Hematopoietic multipotent progenitor cell treated with erythropoietin and hydrocortisone succinate and interleukin-3 and kit ligand, for 6 days (in vitro differentiated cells): ENCODE data around the gene WIF1.

Source experiments
- DNase-seq: peaks from one replicate; pipeline ENCODE4 v3.0.0-alpha.2; 2015

The WIF1 gene

DNA sequence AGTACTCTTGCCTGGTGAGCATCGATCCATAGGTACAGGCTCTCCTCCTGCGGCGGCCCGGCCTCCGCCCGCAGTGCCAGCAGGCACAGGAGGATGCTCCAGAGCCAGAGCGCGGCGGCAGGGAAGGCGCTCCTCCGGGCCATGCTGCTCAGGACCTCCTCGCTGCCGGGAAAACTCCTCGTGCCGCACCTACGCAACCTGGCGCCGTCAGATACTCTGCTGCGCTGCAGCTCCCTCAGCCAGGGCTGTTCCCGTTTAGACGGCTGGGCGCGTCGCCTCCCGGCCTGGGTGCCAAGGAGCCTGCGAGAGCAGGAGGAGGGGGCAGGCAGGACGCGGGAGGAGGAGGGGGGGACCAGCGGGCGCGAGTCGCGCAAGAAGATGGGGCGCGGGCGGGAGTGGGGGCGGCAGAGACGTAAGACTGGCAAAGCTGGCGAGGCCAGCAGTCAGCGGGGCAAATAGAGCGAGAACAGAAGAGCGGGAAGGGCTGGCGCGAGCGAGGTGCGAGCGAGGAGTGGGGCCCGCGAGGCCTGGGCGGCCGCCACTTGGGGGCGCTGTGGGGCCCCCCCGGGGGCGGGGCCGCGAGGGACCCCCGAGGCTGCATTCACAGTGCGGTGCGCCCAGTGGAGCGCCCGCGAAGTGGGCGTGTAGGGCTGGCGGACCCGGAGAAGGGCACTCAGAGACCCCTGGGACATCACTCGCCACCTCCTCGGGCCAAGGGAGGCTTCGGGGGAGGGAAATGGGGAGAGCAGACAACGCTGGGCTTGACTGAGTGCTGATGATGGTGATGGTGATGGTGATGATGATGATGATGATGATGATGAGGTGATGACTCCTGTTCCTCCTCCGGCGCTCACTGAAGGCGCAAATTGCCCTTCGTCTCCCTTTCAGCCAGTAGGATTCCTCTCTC is at the start of gene WIF1:
WIF1 (minus strand) TSS at position 257 of the 907 bp plus-strand sequence; CDS start at position 143, 114 bp downstream.
- DNase-seq, result peak; percentile 55

DNA sequence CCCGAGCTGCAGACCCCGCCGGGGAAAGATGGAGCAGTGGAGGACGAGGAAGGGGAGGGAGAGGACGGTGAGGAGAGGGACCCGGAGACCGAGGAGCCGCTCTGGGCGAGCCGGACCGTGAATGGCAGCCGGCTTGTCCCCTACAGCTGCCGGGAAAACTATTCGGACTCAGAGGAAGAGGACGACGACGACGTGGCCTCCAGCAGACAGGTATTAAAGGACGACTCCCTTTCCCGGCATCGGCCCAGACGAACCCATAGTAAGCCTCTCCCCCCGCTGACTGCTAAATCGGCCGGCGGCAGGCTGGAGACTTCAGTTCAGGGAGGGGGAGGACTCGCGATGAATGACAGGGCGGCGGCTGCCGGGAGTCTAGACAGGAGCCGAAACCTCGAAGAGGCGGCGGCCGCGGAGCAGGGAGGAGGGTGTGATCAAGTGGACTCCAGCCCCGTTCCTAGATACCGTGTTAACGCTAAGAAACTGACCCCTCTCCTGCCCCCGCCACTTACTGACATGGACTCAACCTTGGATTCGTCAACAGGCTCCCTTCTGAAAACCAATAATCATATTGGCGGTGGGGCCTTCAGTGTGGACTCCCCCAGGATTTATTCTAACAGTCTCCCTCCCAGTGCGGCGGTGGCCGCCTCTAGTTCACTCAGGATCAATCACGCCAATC is 49.2 kb upstream of the WIF1 start:
- peak; percentile 88 for DNase-seq

DNA sequence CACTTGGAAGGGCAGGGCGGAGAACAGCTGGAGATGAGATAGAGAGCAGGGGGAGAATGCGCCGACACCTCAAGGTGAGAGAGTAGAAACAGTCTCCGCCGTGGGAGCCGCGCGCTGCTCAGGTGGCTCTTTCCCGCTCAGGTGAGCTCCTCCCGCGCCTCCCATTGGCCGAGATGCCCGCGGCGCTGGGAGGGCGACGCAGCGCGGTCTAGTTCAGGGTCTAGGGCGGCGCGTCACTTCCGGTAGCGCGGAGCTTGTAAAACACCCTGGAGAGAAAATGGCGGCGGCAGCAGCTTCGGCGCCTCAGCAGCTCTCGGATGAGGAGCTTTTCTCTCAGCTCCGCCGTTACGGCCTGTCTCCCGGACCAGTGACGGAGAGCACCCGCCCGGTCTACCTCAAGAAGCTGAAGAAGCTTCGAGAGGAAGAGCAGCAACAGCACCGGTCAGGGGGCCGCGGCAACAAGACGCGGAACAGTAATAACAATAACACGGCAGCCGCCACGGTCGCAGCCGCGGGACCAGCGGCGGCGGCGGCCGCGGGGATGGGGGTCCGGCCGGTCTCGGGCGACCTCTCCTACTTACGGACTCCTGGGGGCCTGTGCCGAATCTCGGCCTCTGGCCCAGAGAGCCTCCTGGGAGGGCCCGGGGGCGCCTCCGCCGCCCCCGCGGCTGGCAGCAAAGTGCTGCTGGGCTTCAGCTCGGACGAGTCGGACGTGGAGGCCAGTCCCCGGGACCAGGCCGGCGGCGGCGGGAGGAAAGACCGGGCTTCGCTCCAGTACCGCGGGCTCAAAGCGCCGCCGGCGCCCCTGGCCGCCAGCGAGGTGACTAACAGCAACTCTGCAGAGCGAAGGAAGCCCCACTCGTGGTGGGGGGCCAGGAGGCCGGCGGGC is 48.5 kb upstream of the WIF1 start, which contains the start of gene LEMD3:
LEMD3 (plus strand) TSS at position 264 of the 889 bp plus-strand sequence; CDS start at position 278, 14 bp downstream.
- DNase-seq, result peak; percentile 97

GRCh38 chr12:65168681-65169319 is 47.7 kb upstream of the WIF1 start:
- peak; percentile 46 for DNase-seq

DNA sequence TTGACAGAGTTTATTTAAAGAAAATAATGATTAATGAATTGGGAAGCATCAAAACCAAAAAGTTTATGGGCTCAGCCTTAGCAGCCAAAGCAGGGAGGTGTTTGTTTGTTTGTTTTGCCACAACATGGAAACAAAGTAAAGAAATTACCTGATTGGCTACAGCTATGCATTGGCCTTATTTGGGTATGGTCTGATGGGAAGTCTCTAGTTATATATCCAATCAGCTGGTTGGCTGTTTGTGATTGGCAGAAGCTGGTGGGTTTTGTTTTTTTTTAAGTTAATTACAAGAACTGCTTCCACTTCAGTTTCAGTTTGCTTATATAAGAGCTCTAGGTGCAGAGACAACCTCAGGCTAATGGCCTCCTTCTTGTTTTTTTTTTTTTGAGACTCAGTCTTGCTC is 43.7 kb upstream of the WIF1 start:
- no peak for DNase-seq

GRCh38 chr12:65164244-65164643 is 43.1 kb upstream of the WIF1 start:
- no peak for DNase-seq

DNA sequence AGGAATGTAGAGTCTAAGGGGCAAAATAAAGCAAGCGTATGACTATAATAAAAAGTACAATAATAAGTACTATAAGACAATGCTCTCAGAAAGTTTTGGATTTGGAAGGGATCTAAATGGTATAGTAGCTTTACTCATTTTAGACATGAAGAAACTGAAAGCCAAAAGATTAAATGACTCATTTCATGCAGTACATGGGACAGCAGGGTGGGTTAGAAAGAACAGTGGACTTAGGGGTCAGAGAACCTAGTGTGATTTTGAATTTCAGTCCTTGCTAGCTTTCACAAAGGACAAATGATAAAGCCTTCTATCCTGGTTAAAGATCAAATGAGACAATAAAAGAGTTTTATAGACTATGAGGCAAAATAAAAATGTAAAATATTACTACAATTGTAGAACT is 41.5 kb upstream of the WIF1 start:
- DNase-seq, result no peak

DNA sequence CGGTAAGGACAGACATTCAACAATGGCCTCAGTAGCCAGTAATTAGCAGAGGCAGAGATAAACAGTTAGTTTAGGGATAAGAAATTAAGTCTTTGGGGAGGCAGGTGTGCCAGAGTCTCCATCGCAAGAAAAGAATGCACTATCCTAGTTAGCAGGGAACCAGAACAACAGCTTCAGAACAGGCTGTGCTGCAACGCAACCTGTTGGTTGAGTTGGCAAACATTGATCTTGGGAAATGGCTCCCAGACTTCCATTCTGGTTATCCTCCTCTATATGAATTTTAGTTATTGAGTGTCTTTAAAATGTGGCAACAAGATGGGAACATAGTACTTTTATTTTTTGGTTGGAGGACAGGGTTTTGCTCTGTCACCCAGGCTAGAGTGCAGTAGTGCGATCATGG is 36.0 kb upstream of the WIF1 start:
- no peak for DNase-seq

GRCh38 chr12:65156366-65156841 is 35.3 kb upstream of the WIF1 start:
- peak; percentile 62 for DNase-seq

DNA sequence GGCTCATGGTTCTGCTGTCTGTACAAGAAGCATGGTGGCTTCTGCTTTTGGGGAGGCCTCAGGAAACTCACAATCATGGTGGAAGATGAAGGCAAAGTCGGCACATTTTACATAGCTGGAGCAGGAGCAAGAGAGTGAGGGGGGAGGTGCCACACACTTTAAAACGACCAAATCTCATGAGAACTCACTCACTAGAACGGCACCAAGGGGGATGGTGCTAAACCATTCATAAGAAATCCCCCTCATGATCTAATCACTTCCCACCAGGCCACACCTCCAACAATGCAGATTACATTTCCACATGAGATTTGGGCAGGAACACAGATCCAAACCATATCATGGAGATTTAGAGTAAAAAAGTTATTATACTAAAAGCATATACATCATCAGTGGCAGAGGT is 34.7 kb upstream of the WIF1 start:
- DNase-seq, result no peak

DNA sequence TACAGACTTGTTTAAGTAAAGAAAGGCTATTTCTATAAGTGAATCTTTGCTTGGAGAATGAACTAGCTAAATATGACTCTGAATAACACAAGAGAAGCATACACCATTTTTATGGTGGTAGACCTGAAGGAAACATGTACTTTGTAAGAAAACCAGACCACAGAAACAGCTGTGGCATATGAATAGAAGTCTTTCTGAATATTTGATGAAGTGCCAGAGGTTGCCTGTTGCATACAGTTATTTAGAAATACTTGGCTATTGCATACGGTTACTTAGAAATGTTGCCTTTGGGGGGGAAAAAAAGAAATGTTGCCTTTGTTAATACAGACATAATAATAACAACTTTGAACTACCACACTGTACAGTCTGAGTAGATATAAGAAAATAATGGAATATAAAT is 31.5 kb upstream of the WIF1 start:
- peak; percentile 23 for DNase-seq

- no peak for DNase-seq
Measured at GRCh38 chr12:65152012-65152411, 30.9 kb upstream of the WIF1 start.

DNA sequence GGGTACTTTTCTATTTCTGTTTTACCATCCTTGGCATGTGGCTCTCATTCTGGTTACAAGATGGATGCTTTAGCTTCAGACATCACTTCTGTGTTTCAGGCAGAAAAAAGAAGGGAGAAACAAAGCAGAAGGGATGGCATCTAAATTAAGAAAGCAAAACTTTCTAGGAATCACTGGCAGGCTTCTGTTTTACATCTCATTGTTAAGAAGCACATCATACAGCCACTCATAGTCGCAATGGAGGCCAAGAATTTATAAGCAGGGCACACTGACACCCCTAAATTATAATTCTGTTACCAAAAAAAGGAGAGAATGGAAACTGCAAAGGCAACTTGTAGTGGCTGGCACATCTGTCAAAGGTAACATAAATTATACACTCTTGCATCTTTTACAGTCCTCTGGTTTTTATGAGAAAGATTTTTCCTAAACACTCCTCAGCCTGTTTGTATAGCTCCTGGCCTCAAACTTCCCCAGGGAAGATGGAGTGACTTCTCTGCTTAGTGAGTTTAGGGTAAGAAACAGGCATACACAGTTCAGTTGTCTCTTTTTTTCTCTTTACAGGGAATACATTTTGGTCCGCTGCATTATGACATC is 26.3 kb upstream of the WIF1 start:
- no peak for DNase-seq

DNA sequence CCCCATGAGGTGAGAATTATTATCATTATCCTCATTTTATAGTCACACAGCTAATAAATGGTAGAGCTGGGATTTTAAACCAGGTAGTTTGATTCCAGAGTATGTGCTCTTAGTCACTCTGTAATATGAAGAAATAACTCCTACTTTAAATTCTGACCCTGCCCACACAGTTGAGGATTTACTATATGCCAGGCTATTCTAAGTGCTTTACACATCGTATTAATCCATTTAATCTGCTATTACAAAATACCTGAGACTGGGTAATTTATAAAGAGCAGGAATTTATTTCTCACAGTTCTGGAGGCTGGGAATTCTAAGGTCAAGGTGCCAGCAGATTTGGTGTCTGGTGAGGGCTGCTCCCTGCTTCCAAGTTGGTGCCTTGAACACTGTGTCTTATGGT is 19.6 kb upstream of the WIF1 start:
- no peak for DNase-seq

GRCh38 chr12:65139389-65139788 is 18.3 kb upstream of the WIF1 start:
- DNase-seq, result peak; percentile 5

- no peak for DNase-seq
Measured at GRCh38 chr12:65133879-65134278, 12.8 kb upstream of the WIF1 start.

DNA sequence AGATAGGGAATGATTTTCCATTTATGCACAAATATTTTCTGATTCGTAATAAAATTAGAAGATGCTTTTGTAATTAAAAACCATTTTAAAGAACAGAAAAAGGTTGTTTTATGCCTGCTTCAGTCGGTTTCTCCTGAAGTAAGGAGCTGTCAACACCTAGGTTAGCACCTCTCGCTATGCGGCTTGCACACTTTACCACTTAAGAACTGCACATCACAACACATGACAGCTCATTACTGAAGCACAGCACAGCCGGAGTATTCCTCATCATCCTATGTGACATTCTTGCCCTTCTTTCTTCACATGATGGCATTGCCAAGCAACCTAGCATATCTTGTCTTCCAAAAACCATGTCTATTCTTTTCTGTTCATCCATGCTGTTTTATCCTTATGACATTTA is 5.4 kb upstream of the WIF1 start:
- DNase-seq, result no peak

DNA sequence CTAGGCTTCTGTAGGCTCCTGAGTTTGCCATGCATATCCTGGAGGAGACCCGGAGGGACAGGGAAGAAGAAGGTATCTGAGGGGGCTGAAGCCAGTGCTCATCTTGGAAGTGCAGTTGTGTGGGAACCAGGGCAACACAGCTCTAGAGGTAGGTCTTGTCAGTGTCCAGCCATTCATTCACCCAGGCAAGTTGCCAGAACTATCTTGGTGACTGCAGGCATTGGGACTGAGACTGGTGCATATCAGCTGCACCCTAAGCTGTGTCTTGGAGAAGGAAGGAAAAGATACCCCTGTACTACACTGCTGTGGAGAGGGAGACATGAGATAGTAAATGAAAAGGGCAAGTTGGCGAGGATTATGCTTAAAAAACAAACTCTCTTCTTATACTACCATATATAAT is 4.9 kb upstream of the WIF1 start:
- peak; percentile 92 for DNase-seq

DNA sequence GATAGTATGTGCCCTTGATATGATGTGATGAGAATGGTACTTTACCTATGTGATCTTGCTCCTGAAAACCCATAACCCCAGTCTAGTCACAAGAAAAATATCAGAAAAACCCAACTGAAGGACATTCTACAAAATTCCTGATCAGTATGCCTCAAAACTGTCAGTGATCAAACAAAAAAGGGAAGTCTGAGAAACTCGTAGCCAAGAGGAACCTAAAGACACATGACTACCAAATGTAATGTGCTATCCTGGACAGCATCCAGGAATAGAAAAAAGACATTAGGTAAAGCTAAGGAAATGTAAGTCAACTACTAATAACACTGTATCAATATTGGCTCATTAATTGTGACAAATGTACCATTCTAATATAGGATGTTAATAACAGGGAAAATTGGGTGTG is 4.1 kb upstream of the WIF1 start:
- DNase-seq, result peak; percentile 31

GRCh38 chr12:65123435-65124063 is 2.4 kb upstream of the WIF1 start:
- peak; percentile 91 for DNase-seq

DNA sequence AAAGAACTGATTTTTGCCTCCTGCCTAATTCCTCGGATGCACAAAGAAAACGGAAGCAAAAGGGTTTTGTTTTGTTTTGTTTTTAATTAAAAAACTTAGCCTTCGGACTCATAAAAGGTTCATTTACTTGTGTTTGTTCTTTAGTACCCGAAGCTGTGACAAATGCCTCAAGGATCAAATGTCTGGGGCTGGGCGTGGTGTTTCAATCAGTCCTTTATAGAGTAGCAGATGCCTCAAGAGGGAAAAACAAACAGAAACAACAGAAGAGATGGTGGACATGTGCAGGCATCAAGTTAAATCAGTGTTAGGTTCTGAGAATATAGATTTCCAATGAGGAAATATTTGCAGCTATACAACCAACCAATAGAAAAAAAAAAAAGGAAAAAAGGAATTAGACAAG is 1.6 kb upstream of the WIF1 start:
- no peak for DNase-seq
